NCI-H345 treated with DMSO at 0.1 percent for 48 hours (cell line): ENCODE measurements around the gene KHK.

Source experiments
- DNase-seq: peaks from one replicate; lab custom pipeline; 2025; ENCODE audit not compliant: unreplicated experiment; lab: John Stamatoyannopoulos, UW

Gene KHK

DNA sequence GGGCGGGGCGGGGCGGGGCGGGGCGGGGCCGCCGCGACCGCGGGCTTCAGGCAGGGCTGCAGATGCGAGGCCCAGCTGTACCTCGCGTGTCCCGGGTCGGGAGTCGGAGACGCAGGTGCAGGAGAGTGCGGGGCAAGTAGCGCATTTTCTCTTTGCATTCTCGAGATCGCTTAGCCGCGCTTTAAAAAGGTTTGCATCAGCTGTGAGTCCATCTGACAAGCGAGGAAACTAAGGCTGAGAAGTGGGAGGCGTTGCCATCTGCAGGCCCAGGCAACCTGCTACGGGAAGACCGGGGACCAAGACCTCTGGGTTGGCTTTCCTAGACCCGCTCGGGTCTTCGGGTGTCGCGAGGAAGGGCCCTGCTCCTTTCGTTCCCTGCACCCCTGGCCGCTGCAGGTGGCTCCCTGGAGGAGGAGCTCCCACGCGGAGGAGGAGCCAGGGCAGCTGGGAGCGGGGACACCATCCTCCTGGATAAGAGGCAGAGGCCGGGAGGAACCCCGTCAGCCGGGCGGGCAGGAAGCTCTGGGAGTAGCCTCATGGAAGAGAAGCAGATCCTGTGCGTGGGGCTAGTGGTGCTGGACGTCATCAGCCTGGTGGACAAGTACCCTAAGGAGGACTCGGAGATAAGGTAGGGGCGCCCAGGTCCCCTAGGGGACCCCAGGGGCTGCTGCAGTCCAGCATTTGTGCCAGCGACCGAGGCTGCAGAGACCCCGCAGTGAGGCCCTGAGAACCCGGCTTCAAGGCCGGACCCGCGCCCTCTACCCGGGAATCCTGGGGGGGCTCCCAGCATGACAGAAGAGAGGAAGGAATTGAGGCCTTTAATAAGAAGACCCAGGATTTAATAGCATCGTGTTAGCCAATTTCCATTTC, at the start of gene KHK:
KHK (plus strand) TSS at position 49 of the 870 bp plus-strand sequence; CDS start at position 537, 488 bp downstream.
- peak; percentile 70 for DNase-seq

DNA sequence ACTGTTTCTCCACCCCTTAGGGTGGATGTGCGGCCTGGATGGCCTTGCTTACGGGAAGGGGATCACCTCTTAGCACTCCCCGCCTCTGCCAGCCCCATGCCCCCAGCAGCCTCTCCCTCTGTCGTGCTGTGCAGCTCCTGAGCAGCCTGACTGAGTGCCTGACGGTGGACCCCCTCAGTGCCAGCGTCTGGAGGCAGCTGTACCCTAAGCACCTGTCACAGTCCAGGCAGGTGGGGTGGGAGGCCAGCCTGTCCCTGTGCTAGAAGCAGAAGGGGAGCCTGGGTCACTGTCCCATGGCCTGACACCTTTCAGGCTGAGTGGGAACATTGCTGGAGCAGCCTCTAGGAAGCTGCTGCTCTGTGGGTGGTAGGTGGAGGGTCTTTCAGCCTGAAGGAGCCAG, 48.6 kb upstream of the KHK start:
- no peak for DNase-seq

DNA sequence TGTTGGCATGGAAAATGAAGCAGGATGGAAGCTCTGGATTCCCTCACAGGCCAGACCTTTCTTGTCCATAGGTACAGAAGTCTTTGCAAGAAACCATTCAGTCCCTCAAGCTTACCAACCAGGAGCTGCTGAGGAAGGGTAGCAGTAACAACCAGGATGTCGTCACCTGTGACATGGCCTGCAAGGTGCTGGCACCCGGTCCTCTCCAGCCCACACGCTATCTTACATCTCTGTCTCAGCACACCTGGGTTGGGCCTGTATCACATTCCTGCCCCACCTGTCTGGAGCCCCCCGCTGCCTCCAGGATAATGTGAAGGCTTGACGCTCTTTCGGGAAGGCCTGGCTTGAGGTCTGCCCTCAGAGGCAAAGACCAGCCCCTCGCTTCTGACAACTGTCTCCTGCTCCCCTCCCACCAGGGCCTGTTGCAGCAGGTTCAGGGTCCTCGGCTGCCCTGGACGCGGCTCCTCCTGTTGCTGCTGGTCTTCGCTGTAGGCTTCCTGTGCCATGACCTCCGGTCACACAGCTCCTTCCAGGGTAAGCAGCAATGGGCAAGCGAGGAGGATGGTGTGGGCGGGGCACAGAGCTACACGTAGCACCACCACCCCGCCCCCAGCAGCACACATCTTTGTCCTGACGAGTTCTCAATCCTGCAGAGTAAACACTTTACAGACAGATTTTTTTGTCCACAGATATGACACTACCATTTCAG, 47.8 kb upstream of the KHK start:
- no peak for DNase-seq

DNA sequence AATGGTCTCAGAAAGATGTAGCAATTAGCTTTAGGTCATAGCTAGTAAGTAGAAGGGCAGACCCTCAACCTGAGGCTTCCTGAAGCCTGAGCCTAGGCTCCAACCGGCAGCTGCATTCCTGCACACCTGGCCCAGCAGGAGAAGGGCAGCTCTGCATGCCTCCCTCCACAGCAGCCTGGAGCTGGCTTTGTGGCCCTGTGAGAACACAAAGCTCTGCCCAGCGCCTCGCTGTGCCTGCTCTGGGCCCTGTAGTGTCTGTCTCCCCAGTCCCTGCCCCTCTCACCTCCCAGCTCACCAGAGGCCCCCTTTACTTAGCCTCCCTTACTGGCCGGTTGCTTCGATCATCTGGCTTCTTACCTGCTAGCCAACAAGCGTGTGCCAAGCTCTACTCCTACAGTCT, 47.1 kb upstream of the KHK start:
- no peak for DNase-seq

DNA sequence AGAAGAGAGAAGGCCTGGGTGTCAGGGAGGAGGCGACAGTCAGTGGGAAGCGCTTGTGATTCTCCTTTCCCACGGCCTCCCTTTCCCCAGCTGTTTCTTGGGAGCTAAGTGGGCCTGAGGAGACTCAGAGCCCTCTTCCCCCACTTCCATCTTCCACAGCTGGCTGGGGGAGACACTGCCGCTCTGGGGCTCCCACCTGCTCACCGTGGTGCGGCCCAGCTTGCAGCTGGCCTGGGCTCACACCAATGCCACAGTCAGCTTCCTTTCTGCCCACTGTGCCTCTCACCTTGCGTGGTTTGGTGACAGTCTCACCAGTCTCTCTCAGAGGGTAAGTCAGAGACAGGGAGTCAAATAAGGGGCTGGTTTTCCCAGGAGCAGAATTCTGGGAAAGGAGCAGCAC, 46.7 kb upstream of the KHK start:
- no peak for DNase-seq

DNA sequence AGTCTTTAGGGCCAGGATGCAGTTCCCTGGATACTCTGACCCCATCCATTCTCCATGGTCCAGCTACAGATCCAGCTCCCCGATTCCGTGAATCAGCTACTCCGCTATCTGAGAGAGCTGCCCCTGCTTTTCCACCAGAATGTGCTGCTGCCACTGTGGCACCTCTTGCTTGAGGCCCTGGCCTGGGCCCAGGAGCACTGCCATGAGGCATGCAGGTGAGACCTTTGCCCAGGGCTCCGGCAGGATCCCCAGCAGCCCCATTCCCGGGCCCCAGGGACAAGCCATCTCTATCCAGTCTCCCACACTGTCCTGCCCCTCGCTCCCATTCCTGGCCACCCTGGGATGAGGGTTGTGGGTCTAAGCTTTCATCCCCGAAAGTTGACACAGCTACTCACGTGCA, 46.3 kb upstream of the KHK start:
- no peak for DNase-seq

DNA sequence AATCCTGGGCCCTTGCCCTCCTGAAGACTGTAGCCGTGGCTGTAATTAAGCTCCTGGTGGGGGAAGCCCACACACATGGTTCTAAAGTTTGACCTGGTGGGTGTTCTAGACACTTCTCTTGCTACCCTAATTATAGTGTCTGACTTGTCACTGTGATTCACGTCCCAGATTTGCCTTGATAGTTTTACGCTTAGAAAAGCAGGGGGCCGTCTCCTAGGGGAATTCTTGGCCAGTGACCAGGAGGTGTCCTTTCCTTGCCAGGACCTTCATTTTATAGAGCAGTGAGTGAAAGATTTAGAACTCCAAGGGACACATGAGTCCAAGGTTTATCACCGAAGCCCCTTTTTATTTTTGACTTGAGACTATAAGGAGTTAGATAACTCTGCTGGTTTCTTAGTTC, 44.8 kb upstream of the KHK start:
- DNase-seq: no peak

DNA sequence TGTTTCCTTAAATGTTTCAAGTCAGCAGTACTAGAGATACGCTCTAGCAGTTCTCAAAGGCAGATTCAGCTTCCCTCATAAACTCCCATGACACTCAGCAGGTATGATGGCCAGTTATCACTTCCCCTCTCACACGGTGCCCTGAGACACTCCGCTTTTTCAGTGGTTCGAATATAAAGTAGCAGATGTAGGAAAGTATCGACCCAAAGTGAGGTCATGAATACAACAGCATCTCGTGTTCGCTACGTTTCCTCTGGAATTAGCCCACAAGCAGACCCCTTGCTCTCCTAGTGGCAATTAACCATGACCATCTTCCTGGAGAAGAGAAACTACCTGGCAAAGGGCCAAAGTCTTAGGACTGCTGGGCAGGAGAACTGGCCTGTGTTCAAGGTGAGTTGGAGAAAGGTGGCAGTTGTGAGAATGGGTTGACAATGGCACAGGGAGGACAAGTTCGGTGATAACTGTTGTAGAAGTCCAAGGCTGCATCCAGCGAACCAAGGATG, 44.4 kb upstream of the KHK start:
- DNase-seq: peak; percentile 49

DNA sequence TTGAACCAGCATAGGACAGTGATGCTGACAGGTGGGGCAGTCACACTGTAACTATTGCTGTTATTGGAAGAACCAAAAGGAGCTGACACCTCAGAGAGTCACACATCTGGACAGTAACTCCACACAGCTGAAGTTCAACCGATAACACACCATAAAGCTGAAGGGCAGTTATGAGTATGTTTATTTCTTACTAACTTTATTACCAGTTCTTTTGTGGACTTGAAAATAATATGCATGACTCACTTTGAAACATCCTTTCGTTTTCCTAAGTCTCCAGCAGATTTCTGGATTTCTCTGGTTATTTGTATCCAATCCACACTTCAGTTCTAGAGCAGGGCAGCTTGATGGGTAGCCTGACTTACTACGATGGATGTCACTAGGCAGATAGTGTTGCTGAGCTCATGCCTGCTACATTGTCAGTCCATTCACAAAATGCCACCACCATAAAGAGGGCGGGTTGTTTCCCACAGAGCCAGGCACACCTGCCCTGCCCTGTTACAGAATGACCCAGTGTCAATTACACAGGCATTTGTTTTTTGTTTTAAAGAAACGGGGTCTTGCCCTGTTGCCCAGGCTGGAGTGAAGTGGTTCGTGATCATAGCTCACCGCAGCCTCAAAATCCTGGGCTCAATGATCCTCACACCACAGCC, 43.5 kb upstream of the KHK start:
- DNase-seq: no peak

DNA sequence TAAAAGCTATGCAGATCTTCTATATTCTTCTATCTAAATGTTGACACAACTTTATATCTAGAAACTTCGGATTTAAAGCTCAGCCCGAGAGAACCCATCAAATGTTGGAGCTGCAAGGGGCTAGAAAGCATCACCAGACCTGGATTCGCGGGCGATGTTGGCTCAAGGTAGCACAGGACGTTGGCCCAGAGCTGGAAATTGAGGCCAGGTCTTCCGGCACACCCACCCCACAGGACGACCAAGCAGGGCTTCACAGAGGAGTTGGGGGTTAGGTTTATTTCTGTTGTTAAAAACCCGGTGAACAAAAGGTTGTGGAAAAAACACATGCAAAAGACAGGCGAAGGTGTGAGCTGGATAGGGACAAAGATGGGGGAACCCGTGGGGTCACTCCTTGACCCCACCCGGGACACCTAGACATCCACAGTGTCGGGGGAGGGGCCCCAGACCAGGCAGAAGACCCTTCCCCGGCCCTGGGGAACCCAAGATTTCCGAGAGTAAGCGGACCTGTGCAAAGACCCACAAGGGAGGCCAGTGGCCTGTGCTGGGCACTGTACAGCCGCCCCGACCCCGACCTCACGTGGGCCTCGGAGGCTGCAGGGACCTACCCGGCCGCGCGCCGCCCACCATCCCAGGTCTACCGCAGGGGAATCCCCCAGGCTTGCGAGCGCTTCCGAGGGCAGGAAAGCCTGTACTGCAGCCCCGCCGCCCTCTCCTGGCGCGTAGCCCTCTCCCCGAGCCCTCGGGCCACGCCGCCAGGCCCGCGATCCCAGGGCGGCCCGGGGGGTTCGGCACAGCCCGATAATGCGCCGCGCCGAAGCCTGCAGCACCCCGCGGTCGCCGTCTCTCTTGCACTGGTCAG, 36.9 kb upstream of the KHK start:
- no peak for DNase-seq

DNA sequence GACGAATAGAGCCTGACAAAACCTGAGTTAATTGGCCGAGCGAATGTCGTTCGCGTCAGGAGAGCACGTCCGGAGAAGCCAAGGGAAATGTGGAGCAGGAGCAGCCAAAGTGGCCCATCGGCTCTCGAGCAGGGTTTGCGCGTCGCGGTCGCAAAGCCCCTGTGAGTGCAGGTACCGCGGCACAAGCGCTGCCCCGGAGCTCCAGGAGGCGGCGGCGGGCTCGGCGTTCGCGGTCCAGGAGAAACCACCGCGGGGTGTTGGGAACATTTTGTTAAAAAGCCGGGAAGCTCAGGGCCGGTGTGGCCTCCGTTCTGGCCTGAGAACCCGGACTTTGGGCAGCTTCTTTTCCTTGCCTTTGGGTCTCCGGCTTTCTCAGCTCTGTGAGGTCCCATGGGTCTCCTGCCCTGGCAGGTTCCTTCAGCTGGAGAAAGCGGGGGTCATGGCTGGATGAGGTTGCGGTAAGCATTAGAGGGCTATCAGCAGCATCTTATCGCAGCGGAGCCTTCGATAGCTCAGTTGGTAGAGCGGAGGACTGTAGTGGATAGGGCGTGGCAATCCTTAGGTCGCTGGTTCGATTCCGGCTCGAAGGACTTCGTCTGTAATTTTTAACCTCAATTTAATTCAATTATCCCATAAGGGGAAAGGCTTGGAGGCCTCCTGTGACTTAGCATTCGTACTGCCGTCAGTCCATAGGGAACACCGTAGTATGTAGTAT, 36.1 kb upstream of the KHK start:
- peak; percentile 99 for DNase-seq

DNA sequence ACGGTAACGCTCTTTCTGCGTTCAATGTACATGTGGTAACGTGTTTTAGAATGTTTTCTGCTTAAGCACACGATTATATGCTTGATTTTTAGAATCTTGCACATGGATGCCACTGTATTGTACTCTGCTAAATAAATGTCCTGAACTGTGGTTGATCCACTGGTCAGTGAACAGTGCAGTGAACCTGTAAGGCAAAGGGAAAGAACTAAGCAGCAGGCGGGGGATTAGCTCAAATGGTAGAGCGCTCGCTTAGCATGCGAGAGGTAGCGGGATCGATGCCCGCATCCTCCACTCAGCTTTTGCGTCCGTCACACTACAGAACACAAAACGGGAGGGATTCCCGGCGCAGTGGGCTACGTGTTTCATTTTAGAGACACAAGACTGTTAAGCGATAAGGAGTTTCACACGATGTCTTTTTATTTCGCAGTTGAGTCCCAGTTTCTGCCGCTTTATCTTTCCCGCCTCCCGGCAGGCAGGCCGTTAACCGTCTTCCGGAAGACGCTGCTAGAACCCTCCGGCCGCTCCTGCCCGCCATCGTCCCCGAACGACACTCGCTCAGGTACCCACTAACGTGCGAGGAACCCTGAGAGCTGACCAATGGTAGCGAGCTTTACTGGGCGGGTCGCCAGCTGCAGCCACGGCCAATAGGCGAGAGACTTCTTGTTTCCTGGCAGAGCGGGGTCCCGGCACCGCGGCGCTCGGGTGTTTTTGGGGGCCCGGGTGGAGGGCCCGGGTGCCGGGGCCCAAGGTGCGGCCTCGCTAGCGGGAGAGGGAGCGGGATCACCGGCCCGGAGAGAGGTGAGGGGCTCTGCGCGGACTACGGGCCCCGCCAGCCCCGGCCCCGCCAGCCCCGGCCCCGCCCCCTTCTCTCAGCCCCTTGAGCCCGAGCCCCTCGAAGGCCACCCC, 35.3 kb upstream of the KHK start, which contains the start of gene AGBL5:
AGBL5 (plus strand) TSS at position 673 of the 906 bp plus-strand sequence. CDS start 1,291 bp downstream, outside the sequence.
- peak; percentile 97 for DNase-seq

DNA sequence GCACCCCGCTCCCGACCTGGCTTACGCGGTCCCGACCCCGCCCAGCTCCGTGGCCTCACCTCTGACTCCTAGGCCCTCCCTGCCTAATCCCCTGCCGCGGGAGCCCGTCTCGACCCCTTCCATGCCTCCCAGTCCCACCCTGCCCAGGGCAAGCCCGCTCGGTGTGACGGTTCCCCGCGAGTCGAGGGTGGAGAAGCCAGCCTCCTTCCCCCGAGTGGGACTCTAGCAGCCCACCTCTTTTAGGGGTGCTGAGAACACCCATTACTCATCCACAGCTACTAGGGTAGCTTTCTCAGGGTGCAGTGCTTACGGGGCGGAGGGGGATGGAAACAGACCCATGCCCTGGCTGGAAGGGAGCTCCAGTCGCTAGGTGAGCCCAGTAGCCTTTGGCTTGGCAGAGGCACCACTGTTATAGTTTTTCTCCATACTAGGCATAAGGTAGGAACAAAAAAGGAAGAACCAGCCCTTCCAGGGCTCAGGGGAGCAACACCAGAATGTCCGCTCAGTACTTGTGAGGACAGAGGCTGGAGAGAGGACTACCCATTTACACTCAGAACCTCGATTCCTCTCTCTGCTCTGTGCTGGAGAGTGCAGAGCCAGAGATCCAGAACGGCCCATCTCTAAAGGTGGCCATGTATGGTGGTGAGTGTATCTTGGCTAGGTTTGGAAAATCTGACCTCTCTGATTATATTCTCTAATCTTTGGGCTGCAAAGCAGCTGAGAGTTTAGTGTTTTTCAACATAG, 34.5 kb upstream of the KHK start:
- no peak for DNase-seq

DNA sequence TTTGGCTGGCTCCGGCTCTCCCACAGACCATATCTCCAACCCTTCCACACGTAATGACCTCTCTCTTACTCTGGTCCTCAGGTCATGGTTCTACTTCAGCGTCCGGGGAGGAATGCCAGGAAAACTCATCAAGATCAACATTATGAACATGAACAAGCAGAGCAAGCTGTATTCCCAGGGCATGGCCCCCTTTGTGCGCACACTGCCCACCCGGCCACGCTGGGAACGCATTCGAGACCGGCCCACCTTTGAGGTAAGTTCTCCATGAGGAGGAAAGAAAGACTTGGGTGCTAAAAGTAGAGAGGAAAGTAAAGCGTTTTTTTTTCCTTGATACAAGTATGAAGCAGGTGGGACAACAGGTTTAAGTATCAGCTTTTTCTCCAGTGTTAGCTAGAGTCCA, 33.3 kb upstream of the KHK start:
- no peak for DNase-seq

DNA sequence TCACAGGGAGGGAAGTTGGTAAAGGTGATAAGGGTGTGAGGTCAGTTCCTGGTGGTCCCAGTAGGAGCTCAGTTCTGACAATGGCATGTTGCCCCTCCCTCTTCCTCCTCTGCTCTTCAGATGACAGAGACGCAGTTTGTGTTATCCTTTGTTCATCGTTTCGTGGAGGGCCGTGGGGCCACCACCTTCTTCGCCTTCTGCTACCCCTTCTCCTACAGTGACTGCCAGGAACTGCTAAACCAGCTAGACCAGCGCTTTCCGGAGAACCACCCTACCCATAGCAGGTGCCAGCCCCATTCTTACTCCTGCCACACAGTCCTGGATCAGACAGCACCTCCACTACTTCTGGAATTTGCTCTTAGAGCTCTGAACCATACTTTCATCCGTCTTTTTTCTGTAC, 32.8 kb upstream of the KHK start:
- no peak for DNase-seq

DNA sequence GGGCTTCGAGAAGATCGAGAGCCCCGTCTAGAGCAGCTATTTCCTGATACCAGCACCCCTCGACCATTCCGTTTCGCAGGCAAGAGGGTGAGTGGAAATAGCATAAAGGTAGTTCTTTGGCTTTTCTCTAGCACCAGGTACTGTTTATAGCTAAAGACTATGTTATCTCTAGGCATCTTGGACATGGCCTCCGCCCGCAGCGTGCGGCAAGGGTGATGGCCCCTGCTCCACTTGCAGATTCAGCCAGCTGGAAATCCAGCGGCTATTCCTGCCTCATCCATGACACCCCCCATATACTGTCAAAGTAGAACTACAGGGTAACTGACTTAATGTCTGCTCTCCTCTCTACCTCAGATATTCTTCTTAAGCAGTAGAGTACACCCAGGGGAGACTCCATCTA, 31.9 kb upstream of the KHK start:
- no peak for DNase-seq

DNA sequence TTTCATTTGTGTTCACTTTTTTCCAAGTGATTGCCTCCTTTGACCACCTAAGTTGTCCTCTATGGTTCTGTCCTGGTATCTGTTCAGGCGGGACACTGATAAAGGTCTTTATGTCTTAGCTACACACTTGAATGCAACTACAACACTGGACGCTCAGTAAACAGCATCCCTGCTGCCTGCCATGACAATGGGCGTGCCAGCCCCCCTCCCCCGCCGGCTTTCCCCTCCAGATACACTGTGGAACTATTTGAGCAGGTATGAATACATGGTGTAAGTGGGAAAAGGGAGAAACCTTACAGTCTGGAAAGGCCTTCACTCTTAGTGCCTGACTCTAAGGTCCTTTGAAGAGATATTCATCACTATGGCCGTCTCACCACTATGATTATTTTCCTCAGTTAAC, 29.4 kb upstream of the KHK start:
- DNase-seq: no peak

DNA sequence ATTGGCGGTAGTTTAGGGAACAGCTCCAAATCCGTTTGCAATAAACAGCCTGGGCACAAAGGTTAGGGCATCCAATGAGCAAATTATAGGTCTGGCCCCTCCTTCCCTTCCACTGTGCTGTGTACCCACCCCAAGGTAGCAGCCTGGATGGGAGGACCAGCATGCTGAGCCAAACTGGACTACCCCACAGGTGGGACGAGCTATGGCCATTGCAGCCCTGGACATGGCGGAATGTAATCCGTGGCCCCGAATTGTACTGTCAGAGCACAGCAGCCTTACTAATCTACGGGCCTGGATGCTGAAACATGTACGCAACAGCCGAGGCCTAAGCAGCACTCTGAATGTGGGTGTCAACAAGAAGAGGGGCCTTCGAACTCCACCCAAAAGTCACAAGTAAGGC, 28.4 kb upstream of the KHK start:
- DNase-seq: no peak
